IPS-11a (cell line): Measurements from ENCODE around the gene CFI.

Source experiments
- H3K4me3 ChIP-seq: one replicate; pipeline ENCODE4 v1.5.1; 2013; ENCODE audit warnings: low read depth, low read length, control low read depth

The CFI gene

GRCh38 chr4:109735566-109736365, 66.0 kb downstream of the CFI start:
- H3K4me3 ChIP-seq: no peak overlapping the region

- H3K4me3 ChIP-seq: no peak overlapping the region
These were observed 68.1 kb downstream of the CFI start for GRCh38 chr4:109733728-109734127.

DNA sequence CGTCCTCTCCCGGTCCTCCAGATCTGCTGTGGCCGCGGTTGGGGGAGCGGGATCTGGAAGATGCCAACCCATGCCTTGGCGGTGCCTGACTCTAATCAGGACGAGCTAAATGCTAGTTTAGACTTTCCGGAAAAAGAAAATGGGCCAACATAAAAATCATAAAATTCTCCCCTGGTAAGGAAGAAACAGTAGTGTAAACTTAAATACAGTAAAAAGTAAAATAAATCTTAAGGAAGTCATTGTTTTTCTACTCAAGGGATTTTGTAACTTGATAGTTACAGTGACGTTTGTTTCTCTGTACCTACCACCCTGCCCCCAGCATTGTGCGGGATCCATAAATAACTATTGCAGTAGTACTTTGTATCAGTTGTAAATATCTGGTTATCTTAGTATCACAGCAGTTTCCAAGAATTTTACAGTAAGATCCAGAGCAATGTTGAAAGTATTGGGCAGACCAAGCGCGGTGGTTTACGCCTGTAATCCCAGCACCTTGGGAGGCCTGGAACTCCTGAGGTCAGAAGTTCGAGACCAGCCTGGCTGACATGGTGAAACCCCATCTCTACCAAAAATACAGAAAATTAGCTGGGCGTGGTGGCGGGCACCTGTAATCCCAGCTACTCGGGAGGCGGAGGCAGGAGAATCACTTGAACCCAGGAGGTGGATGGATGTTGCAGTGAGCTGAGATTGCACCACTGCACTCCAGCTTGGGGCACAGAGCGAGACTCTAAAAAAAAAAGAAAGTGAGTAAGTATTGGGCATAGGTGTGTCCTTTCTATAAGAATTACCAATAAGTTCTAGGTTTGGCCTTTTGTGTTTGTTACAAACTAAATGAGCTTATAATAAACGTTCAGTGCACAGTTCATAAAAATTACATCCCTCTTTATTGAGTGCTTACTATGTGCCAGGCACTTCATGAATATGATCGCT, 70.9 kb downstream of the CFI start:
- H3K4me3 ChIP-seq: peak overlapping the region; percentile 68

GRCh38 chr4:109729718-109730618, 71.8 kb downstream of the CFI start, which contains the start of gene PLA2G12A:
Gene PLA2G12A, minus strand, starts transcription at chr4:109730070. Its CDS starts 261 bp downstream, at chr4:109729809.
- peak within 1 kb of the TSS; percentile 90 for H3K4me3 ChIP-seq

GRCh38 chr4:109729117-109729717, 72.6 kb downstream of the CFI start:
- H3K4me3 ChIP-seq: peak overlapping the region; percentile 90

- peak overlapping the region; percentile 90 for H3K4me3 ChIP-seq
These were observed 73.4 kb downstream of the CFI start for GRCh38 chr4:109728385-109728784.

DNA sequence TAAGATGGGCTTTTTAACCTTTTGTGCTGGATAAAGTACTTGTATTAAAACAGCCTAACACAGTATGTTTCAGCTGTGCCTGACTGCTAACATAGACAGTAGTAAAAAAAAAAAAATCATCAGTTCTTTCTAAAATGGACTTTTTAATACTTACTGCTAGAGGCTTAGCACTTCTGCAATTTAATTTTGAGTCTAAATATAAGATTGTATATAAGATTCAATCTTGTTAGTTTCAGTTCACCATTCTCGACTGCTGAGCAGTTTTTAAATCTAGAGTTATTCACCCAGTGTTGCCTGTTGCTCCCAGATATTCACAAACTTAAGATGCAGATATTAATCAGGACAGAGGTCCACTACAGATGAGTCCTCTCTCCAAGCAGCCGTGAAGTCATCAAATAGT, 78.7 kb downstream of the CFI start:
- H3K4me3 ChIP-seq: no peak overlapping the region

DNA sequence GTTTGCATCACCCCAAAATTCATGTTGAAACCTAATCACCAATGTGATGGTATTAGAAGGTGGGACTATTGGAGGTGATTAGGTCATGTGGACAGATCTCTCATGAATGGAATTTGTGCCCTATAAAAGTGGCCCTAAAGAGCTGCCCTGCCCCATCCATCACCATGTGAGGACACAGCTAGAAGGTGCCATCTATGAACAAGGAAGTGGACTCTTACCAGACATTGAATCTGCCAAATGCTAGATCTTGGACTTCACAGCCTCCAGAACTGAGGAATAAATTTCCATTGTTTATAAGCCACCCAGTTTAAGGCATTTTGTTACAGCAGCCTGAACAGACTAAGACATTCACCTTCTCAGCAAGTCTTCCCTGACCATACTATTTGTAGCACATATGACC, 79.4 kb downstream of the CFI start:
- no peak overlapping the region for H3K4me3 ChIP-seq

DNA sequence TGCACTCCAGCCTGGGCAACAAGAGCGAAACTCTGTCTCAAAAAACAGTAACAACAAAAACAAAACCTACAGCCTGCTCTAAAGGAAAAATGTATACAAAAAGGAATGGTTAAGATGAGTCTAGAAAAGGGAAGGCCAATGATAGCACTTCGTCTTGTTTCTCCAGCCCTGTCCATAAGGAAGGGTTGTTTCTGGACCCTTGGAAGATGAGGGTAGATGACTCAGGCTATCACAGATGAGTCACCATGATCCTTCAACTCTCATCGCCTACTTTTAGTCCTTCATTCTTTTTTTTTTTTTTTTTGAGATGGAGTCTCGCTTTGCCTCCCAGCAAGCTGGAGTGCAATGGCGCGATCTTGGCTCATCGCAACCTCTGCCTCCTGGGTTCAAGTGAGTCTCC, 80.8 kb downstream of the CFI start:
- no peak overlapping the region for H3K4me3 ChIP-seq

DNA sequence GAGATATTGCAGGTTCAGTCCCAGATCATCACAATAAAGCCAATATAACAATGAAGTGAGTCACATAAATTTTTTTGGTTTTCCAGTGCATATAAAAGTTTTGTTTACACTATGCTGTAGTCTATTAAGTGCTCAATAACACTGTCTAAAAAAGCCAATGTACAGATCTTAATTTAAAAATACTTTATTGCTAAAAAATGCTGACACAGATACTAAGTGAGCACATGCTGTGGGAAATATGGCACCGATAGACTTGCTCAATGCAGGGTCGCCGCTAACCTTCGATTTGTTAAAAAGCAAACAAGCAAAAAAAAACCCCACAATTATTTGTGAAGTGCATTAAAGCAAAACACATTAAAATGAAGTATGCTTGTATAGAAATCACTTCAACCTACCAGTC, 82.2 kb downstream of the CFI start:
- no peak overlapping the region for H3K4me3 ChIP-seq

- H3K4me3 ChIP-seq: no peak overlapping the region
These were observed 83.0 kb downstream of the CFI start for GRCh38 chr4:109718759-109719158.

DNA sequence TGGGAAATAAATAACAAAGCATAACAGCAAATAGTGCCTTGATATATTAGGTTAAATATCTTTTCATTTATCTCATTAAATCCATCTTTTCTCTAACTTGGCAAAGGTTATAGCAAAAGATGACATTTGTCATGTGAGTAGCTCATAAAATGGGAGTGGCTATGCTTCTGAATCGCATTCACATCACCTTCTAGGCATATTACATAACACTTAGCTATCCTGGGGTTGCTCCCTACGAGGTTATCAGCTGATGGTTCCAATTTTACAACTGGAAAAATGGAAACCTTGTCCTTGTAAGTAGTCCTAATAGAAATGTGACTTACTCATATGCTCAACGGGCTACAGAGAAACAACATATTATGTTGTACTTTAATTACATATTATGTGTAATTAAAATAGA, 88.3 kb downstream of the CFI start:
- H3K4me3 ChIP-seq: no peak overlapping the region

DNA sequence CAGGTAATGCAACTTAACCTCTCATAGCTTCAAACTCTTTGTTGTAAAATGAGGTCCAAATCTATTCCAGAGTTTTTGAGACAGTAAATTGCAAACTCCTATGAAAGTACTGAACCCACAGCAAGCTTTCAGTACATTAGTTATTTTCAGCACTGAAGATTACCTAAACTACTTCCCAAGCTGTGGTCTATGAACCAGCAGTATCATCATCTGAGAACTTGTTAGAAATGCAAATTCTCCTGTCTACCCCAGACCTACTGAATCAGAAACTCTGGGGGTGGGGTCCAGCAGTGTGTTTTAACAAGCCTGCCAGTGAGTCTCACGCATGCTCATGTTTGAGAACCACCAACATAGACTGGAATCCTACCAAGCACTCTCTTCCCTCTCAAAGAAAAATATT, 92.8 kb downstream of the CFI start:
- no peak overlapping the region for H3K4me3 ChIP-seq

DNA sequence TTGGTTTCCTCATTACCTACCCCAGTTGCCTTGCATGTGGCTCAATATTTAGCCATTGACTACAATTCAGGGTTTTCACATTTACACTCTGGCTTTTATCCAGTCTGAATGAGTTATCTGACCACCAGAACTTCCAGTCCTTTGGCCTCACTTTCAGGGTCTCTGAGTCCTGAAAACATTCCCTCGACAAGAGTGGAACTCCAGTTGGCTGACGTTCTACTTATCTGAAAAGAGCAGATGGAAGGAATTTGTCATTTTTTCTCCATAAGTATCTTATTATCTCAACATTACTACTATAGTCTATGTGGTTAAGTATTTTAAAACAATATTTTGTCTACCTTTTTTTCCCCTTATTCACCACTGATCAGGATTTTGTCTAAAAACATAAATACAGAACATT, 93.4 kb downstream of the CFI start:
- H3K4me3 ChIP-seq: no peak overlapping the region

DNA sequence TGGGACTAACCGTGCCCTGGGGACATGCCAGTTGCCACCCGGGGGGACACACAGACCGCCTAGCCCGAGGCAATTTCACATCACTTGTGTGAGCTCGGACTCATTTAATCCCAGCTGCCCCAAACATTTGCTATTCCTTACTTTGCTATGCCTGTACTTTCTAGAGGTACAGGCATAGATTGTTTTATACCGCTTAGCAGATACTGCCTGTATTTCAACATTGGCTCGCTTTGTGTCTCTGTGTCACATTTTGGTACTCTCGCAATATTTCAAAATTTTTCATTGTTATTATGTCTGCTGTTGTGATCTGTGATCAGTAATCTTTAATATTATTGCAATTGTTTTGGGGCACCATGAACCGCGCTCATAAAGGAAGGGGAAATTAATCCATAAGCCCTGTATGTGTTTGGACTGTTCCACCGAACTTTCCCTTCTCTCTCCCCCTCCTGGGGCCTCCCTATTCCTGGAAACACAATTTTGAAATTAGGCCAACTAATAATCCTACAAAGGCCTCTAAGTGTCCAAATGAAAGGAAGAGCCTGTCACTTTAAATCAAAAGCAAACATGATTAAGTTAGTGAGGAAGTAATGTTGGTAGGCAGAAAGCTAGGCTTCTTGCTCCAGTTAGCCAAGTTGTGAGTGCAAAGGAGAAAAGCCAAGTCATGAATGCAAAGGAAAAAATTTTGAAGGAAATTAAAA, 98.0 kb downstream of the CFI start:
- H3K4me3 ChIP-seq: peak overlapping the region; percentile 67

- H3K4me3 ChIP-seq: peak within 1 kb of the TSS; percentile 67
These were observed 98.7 kb downstream of the CFI start, which contains the start of gene CASP6 for GRCh38 chr4:109702950-109703663. Gene CASP6, minus strand, starts transcription at chr4:109703445. Its CDS starts 50 bp downstream, at chr4:109703395.

DNA sequence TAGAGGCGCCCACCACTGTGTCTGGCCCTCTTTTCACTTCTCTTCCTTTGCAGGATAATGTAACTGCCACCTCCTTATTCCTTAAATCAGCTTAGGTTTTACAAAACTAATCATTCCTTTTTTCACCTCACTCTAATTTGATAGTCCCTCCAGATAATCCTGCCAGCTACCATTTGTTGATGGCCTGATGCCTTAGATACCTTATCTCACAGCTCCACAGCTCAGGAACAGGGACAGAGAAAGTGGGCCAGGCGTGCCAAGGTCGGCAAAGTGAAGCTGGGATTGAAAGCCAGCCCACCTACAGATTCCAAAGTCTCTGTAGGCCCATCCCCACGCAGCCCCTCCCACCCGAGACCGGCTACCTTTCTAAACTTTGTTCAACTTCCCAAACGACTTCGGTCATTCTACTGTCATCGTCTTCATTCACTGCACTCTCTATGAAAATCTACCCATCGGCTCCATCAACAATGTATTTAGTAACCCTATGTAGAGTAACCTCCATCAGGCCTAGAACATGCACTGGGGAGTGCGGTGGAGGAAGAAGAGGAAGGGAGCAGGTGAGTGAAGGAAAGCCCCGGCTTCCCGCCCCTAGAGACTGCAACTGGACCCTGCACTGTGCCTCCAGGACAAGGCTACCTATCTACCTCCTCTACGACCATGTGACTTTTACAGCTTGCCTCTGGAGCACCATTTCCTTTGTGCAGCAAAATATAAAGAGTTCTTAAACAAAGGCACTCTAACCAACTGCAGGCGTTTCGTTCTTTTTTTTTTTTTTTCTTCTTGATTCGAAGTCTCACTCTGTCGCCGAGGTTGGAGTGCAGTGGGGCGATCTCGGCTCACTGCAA, 100.0 kb downstream of the CFI start:
- H3K4me3 ChIP-seq: peak overlapping the region; percentile 5

- H3K4me3 ChIP-seq: no peak overlapping the region
These were observed 102.1 kb downstream of the CFI start for GRCh38 chr4:109699553-109700225.
